Right renal cortex interstitium (tissue), 3 donors: Measurements from ENCODE around the gene OR2T34. TPM values are rescaled to one million over a fixed set of nuclear protein-coding genes. Genes with fewer than 3 reads are reported as not detected.
"Not testable (repeated sequence)": the region's sequence is repeated elsewhere in the genome, so short reads cannot be mapped to it uniquely, and the experiment has no call there.

Experiments used
- DNase-seq, 3 donors: peaks; one replicate each; pipeline ENCODE4 v3.0.0-alpha.2; 2013; ENCODE audit warnings: low read depth in 3 of 3, low spot score in 2 of 3
- polyA plus RNA-seq, 3 donors: library from polyadenylated mRNA; unstranded; fragments of 120-200 nt; gene quantifications; one replicate each; pipeline ENCODE4 v1.2.1, GENCODE V29; 2013; ENCODE audit not compliant: insufficient read length in 3 of 3

OR2T34 gene
- polyA plus RNA-seq, result not detected

GRCh38 chr1:248574657-248575056 is at the start of gene OR2T34:
Gene OR2T34 (minus strand): TSS chr1:248574757. CDS start chr1:248574757, 0 bp downstream.
- DNase-seq, result not testable (repeated sequence)

- no peak for DNase-seq
Measured at GRCh38 chr1:248622570-248623001, 48.0 kb upstream of the OR2T34 start.

GRCh38 chr1:248621770-248622169 is 47.2 kb upstream of the OR2T34 start:
- DNase-seq, result no peak

- peak in 1 of 3 donors; percentile 15 for DNase-seq
Measured at GRCh38 chr1:248618878-248619277, 44.3 kb upstream of the OR2T34 start.

- DNase-seq, result no peak
Measured at GRCh38 chr1:248618119-248618518, 43.6 kb upstream of the OR2T34 start.

GRCh38 chr1:248613742-248614141 is 39.2 kb upstream of the OR2T34 start:
- DNase-seq, result no peak

GRCh38 chr1:248611883-248612414 is 37.4 kb upstream of the OR2T34 start:
- no peak for DNase-seq

GRCh38 chr1:248610301-248610700 is 35.7 kb upstream of the OR2T34 start:
- no peak for DNase-seq

GRCh38 chr1:248599396-248599795 is 24.8 kb upstream of the OR2T34 start:
- no peak for DNase-seq

- DNase-seq, result no peak
Measured at GRCh38 chr1:248597589-248597988, 23.0 kb upstream of the OR2T34 start, which contains the start of gene OR2T10. Gene OR2T10 (minus strand): TSS chr1:248597700. CDS start chr1:248593768, 3,932 bp downstream.

GRCh38 chr1:248596615-248597014 is 22.1 kb upstream of the OR2T34 start:
- no peak for DNase-seq

GRCh38 chr1:248593226-248593625 is 18.7 kb upstream of the OR2T34 start:
- no peak for DNase-seq

GRCh38 chr1:248592655-248593054 is 18.1 kb upstream of the OR2T34 start:
- DNase-seq, result no peak

GRCh38 chr1:248590055-248590454 is 15.5 kb upstream of the OR2T34 start:
- DNase-seq, result no peak

GRCh38 chr1:248589334-248589733 is 14.8 kb upstream of the OR2T34 start:
- DNase-seq, result no peak

- no peak for DNase-seq
Measured at GRCh38 chr1:248585266-248585665, 10.7 kb upstream of the OR2T34 start.

- no peak for DNase-seq
Measured at GRCh38 chr1:248576260-248576980, 1.9 kb upstream of the OR2T34 start.

- DNase-seq, result not testable (repeated sequence)
Measured at GRCh38 chr1:248573856-248574255, 701 bp downstream of the OR2T34 start.

GRCh38 chr1:248572049-248572448 is 2.5 kb downstream of the OR2T34 start:
- not testable (repeated sequence) for DNase-seq

GRCh38 chr1:248570811-248571210 is 3.7 kb downstream of the OR2T34 start:
- not testable (repeated sequence) for DNase-seq

GRCh38 chr1:248569049-248569448 is 5.5 kb downstream of the OR2T34 start:
- not testable (repeated sequence) for DNase-seq
